ENCODE results near the gene NEMP2.
A peak's percentile ranks its signal among the peaks of the same experiment; 100 is the strongest.

NEMP2 gene

DNA sequence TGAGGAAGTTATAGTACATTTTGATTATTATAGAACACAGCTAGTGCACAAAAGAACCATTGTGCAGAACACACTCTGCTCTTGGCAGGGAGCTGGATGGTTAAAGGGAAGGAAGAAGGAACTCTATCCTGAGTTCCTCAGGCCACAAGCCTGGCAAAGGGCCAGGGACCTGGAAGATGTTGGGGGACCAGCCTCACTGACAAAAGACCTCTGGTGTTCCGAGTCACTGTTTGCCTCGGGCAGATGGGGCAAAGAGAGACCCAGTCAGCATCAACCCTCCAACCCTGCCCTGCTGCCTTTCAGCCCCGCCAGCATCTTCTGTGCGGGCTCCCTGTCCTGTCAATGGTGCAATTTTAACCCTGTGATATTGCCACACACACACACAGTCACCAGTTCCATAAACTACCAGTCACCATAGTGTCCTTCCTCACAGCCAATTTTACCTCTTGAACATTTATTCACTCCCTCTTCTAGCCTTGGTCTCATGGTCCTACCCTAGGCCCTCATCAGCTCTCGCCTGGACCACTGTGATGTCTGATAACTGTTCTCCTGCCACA, 21.9 kb downstream of the NEMP2 start:
- H3K27ac ChIP-seq = no peak overlapping the region
- no peak for TF ChIP-seq CTCF (conservative IDR thresholded peaks at IDR 0.05)

- TF ChIP-seq CTCF (conservative IDR thresholded peaks at IDR 0.05) = peak; percentile 72
- peak overlapping the region; percentile 88 for H3K27ac ChIP-seq
Observed at GRCh38 chr2:190511104-190511503, 23.4 kb downstream of the NEMP2 start.

GRCh38 chr2:190509895-190510294, 24.6 kb downstream of the NEMP2 start:
- H3K27ac ChIP-seq = peak overlapping the region; percentile 88

- peak overlapping the region; percentile 88 for H3K27ac ChIP-seq
- TF ChIP-seq CTCF (conservative IDR thresholded peaks at IDR 0.05) = no peak
Observed at GRCh38 chr2:190507135-190507534, 27.4 kb downstream of the NEMP2 start.

GRCh38 chr2:190506666-190507065, 27.9 kb downstream of the NEMP2 start:
- TF ChIP-seq CTCF (conservative IDR thresholded peaks at IDR 0.05) = no peak
- peak overlapping the region; percentile 88 for H3K27ac ChIP-seq

- H3K27ac ChIP-seq = peak overlapping the region; percentile 88; the same call in 1 of the 2 replicates
- TF ChIP-seq CTCF (conservative IDR thresholded peaks at IDR 0.05) = no peak
Observed at GRCh38 chr2:190505696-190506095, 28.8 kb downstream of the NEMP2 start.

GRCh38 chr2:190504912-190505311, 29.6 kb downstream of the NEMP2 start:
- no peak for TF ChIP-seq CTCF (conservative IDR thresholded peaks at IDR 0.05)

GRCh38 chr2:190503088-190503487, 31.4 kb downstream of the NEMP2 start:
- no peak for TF ChIP-seq CTCF (conservative IDR thresholded peaks at IDR 0.05)
- no peak overlapping the region for H3K27ac ChIP-seq

More at GRCh38 chr2:190504912-190505311, 29.6 kb downstream of the NEMP2 start:
- no peak overlapping the region for H3K27ac ChIP-seq
